Suprapubic skin (tissue), 3 donors: ENCODE data around the gene DERL3.

Source experiments
- CTCF ChIP-seq, 2 donors: fragments of 200-600 bp in 1 of 2; fragments of 450-650 bp in 1 of 2; sonication (generic) in 1 of 2; IDR thresholded peaks; one replicate each; pipeline ENCODE4 v1.5.1; 2016 to 2019; ENCODE audit warnings: antibody characterized with exemption in 2 of 2, mild to moderate bottlenecking in 1 of 2, moderate library complexity in 1 of 2
- POLR2A ChIP-seq, 2 donors: fragments of 450-650 bp; IDR thresholded peaks; one replicate each; pipeline ENCODE4 v1.6.1; 2017; ENCODE audit warnings: antibody characterized with exemption in 2 of 2, mild to moderate bottlenecking in 2 of 2, moderate library complexity in 2 of 2

- TF ChIP-seq POLR2A (IDR thresholded peaks at IDR 0.05) (no peak), CTCF (IDR thresholded peaks at IDR 0.05) (peak; percentile 90 to 98)
These were observed 10.5 kb upstream of the DERL3 start for GRCh38 chr22:23849009-23850006.
